GM23338 (cell line): ENCODE measurements around the gene PLCG2. TPM values are rescaled to one million over a fixed set of nuclear protein-coding genes. Genes with fewer than 3 reads are reported as not detected.

Experiments used
- ATAC-seq: fragments of 200-7000 bp; cut with Tn5 transposase; 3 replicates; pipeline ENCODE4 v1.9.1; 2020
- DNase-seq: peaks from one replicate; pipeline ENCODE4 v3.0.0-alpha.2; 2015; ENCODE audit warnings: low spot score
- H2AFZ ChIP-seq: fragments of 200-600 bp; sonication (generic); 2 replicates; pipeline ENCODE4 v1.8.0; 2016; ENCODE audit warnings: antibody characterized with exemption, mild to moderate bottlenecking, moderate library complexity
- H3F3A ChIP-seq: fragments of 200-600 bp; sonication (generic); replicated peaks from 2 replicates; pipeline ENCODE4 v1.8.0; 2017; ENCODE audit warnings: antibody characterized with exemption, mixed run types, low read depth
- H3K27ac ChIP-seq: fragments of 200-600 bp; sonication (generic); 2 replicates; pipeline ENCODE4 v1.6.1; 2016; ENCODE audit warnings: low read depth
- H3K27me3 ChIP-seq: fragments of 200-600 bp; sonication (generic); 2 replicates; pipeline ENCODE4 v1.8.0; 2016; ENCODE audit warnings: mild to moderate bottlenecking, mixed run types, moderate library complexity; ENCODE audit not compliant: insufficient read depth
- H3K36me3 ChIP-seq: fragments of 200-600 bp; sonication (generic); 2 replicates; pipeline ENCODE4 v1.8.0; 2016; ENCODE audit warnings: mild to moderate bottlenecking; ENCODE audit not compliant: insufficient read depth
- H3K4me1 ChIP-seq: fragments of 200-600 bp; sonication (generic); 2 replicates; pipeline ENCODE4 v1.8.0; 2016; ENCODE audit warnings: mild to moderate bottlenecking, moderate library complexity; ENCODE audit not compliant: insufficient read depth
- H3K4me2 ChIP-seq: fragments of 200-600 bp; sonication (generic); 2 replicates; pipeline ENCODE4 v1.7.1; 2017; ENCODE audit warnings: mixed run types
- H3K4me3 ChIP-seq: fragments of 200-600 bp; sonication (generic); 2 replicates; pipeline ENCODE4 v1.6.1; 2016; ENCODE audit warnings: mixed run types
- H3K79me2 ChIP-seq: fragments of 200-600 bp; sonication (generic); replicated peaks from 2 replicates; pipeline ENCODE4 v1.8.0; 2017; ENCODE audit warnings: mild to moderate bottlenecking; ENCODE audit not compliant: insufficient read depth
- H3K9me2 ChIP-seq: fragments of 200-600 bp; sonication (generic); 2 replicates; pipeline ENCODE4 v1.8.0; 2017; ENCODE audit not compliant: insufficient read depth
- H4K20me1 ChIP-seq: fragments of 200-600 bp; sonication (generic); replicated peaks from 2 replicates; pipeline ENCODE4 v1.8.0; 2017; ENCODE audit warnings: mild to moderate bottlenecking; ENCODE audit not compliant: insufficient read depth
- H3K27ac Mint-ChIP-seq: 2 replicates; pipeline ENCODE4 v1.8.0; 2020; ENCODE audit warnings: inconsistent platforms, mild to moderate bottlenecking, moderate library complexity, mixed read lengths
- H3K27me3 Mint-ChIP-seq: 3 replicates; pipeline ENCODE4 v1.8.0; 2022; ENCODE audit warnings: low read depth, mild to moderate bottlenecking, moderate library complexity, mixed read lengths, inconsistent platforms; ENCODE audit not compliant: insufficient read depth, poor library complexity
- H3K36me3 Mint-ChIP-seq: 3 replicates; pipeline ENCODE4 v1.8.0; 2021; ENCODE audit warnings: low read depth, mild to moderate bottlenecking, inconsistent platforms, moderate library complexity, mixed read lengths
- H3K4me1 Mint-ChIP-seq: 3 replicates; pipeline ENCODE4 v1.8.0; 2020; ENCODE audit warnings: mild to moderate bottlenecking, inconsistent platforms, mixed read lengths
- H3K4me3 Mint-ChIP-seq: 3 replicates; pipeline ENCODE4 v1.8.0; 2021; ENCODE audit warnings: moderate library complexity, mild to moderate bottlenecking, inconsistent platforms, mixed read lengths
- H3K9me3 Mint-ChIP-seq: 3 replicates; pipeline ENCODE4 v1.8.0; 2020; ENCODE audit warnings: moderate library complexity, mild to moderate bottlenecking, inconsistent platforms, mixed read lengths
- CREB1 ChIP-seq: fragments of 250-450 bp; sonication (Bioruptor Pico); IDR thresholded peaks from 2 replicates; pipeline ENCODE4 v1.5.0; 2020; ENCODE audit warnings: low read depth, mild to moderate bottlenecking, moderate library complexity
- ETS1 ChIP-seq: IDR thresholded peaks from 2 replicates; pipeline ENCODE4 v1.6.1; 2016; ENCODE audit warnings: antibody characterized with exemption
- NANOG ChIP-seq: IDR thresholded peaks from 2 replicates; pipeline ENCODE4 v1.6.1; 2016; ENCODE audit warnings: antibody characterized with exemption, borderline replicate concordance
- ZNF114 ChIP-seq: fragments of 250-450 bp; sonication (Bioruptor Pico); IDR thresholded peaks from 2 replicates; pipeline ENCODE4 v1.5.0; 2020; ENCODE audit warnings: mild to moderate bottlenecking, moderate library complexity
- ZNF331 ChIP-seq: fragments of 250-450 bp; sonication (Bioruptor Pico); IDR thresholded peaks from 2 replicates; pipeline ENCODE4 v1.5.0; 2020; ENCODE audit warnings: low read depth, mild to moderate bottlenecking, moderate library complexity
- polyA plus RNA-seq: library from polyadenylated mRNA; unstranded; fragments of >200 nt; fragmentation: Nextera tagmentation; extraction: Ambion mirVana; gene quantifications from 2 replicates; pipeline ENCODE4 v1.2.1, GENCODE V29; 2016
- total RNA-seq: library from RNA; depleted of rRNA; stranded (reverse); fragments of >200 nt; shearing (Covaris generic); gene quantifications from 2 replicates; pipeline ENCODE4 v1.2.3, GENCODE V29; 2014
- TF ChIP-seq, protein P1 (sequence below), 2 experiments: fragments of 200-600 bp in 1 of 2; sonication (generic) in 1 of 2; conservative IDR thresholded peaks; 2 replicates each; pipeline versions ENCODE4 v1.5.1 to v1.6.1; 2016 to 2017; ENCODE audit warnings: antibody characterized with exemption in 2 of 2, low read depth in 2 of 2, mild to moderate bottlenecking in 2 of 2, moderate library complexity in 1 of 2

PLCG2 gene
- total and polyA plus RNA-seq, 2 experiments from 2014 or later, result 2.4 to 5.9 TPM

GRCh38 chr16:81928271-81928918, 149.3 kb downstream of the PLCG2 start:
- Histone ChIP-seq H3K36me3 (no peaks in the 10 kb centered on the region), H2AFZ (no peak overlapping the region), H3K9me2 (no peaks in the 10 kb centered on the region), H3K4me2 (no peak overlapping the region), H3K79me2 (no peaks in the 10 kb centered on the region), H3K4me3 (no peak overlapping the region), H3K27ac (no peak overlapping the region), H4K20me1 (no peaks in the 10 kb centered on the region), H3K27me3 (no peaks in the 10 kb centered on the region), H3K4me1 (no peaks in the 10 kb centered on the region), H3F3A (no peaks in the 10 kb centered on the region)
- Mint-ChIP-seq H3K4me1 (peaks cover 2% of the 10 kb centered on the region; the same call in 1 of the 3 replicates), H3K27me3 (peaks cover 7% of the 10 kb centered on the region), H3K36me3 (no peaks in the 10 kb centered on the region; the same call in 2 of the 3 replicates), H3K9me3 (no peaks in the 10 kb centered on the region), H3K4me3 (no peak overlapping the region), H3K27ac (no peak overlapping the region)
- DNase-seq (no peak), ATAC-seq (no peak)
- TF ChIP-seq ETS1 (no peak), CREB1 (no peak)

DNA sequence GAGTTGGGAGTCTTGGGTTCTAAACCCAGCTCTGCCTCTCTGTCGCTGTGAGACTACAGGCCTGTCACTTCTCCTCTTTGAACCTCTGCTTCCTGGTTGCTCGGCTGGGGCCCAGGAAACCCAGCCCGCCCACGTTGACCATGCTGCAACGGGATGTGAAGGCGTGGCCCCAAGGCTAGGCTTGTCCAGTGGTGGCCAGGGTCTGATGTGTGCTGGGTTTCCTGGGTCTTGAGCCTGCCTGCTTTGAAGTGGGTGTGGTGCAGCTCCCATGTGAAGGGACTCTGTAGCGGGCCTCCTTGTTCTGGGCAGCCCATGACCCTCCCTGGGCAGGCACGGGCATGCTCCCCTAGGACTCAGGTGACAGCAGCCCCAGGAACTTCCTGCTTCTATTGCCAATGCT, 149.9 kb downstream of the PLCG2 start:
- H3K4me1 Mint-ChIP-seq, result peaks cover 2% of the 10 kb centered on the region; the same call in 1 of the 3 replicates
- H3K4me3 ChIP-seq, result no peak overlapping the region
- no peak overlapping the region for H3K4me3 Mint-ChIP-seq
- TF ChIP-seq NANOG (no peak), ZNF331 (no peak), ETS1 (no peak), ZNF114 (no peak)
- H3K27me3 ChIP-seq, result no peaks in the 10 kb centered on the region
- no peaks in the 10 kb centered on the region for H3K9me2 ChIP-seq
- no peak overlapping the region for H3K27ac Mint-ChIP-seq
- H3K4me1 ChIP-seq, result no peaks in the 10 kb centered on the region
- no peak overlapping the region for H3K4me2 ChIP-seq
- H4K20me1 ChIP-seq, result no peaks in the 10 kb centered on the region
- peaks cover 7% of the 10 kb centered on the region for H3K27me3 Mint-ChIP-seq
- no peaks in the 10 kb centered on the region; the same call in 2 of the 3 replicates for H3K36me3 Mint-ChIP-seq
- no peaks in the 10 kb centered on the region for H3K9me3 Mint-ChIP-seq
- DNase-seq (peak; percentile 13), ATAC-seq (peak; percentile 29; the same call in 1 of the 3 replicates)
- H3K79me2 ChIP-seq, result no peaks in the 10 kb centered on the region
- H3F3A ChIP-seq, result no peaks in the 10 kb centered on the region
- H3K27ac ChIP-seq, result no peak overlapping the region
- no peak overlapping the region for H2AFZ ChIP-seq
- no peaks in the 10 kb centered on the region for H3K36me3 ChIP-seq

DNA sequence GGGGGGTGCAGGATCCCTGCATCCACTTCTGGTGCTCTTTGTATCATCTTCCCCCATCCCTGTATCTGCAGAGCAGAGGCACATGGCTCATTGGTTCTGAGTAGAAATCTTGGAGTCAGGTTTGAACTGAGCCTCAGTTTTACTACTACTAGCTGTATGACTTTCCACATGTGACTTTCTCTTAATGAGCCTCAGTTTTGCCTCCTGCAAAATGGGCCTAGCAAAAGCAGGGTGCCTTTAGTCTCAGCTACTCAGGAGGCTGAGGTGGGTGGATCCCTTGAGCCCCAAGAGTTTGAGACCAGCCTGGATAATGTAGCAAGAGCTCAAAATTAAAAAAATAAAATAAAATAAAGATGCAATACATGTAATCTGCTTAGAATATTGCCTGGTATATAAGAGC, 150.8 kb downstream of the PLCG2 start:
- H3K79me2 ChIP-seq, result no peaks in the 10 kb centered on the region
- H3K27me3 Mint-ChIP-seq, result peaks cover 7% of the 10 kb centered on the region
- DNase-seq, result no peak
- H3K4me1 ChIP-seq, result no peaks in the 10 kb centered on the region
- H2AFZ ChIP-seq, result no peak overlapping the region
- H3K4me3 Mint-ChIP-seq, result no peak overlapping the region
- no peak for ATAC-seq
- H3K4me2 ChIP-seq, result no peak overlapping the region
- H3K4me1 Mint-ChIP-seq, result peaks cover 2% of the 10 kb centered on the region; the same call in 1 of the 3 replicates
- H4K20me1 ChIP-seq, result no peaks in the 10 kb centered on the region
- H3F3A ChIP-seq, result no peaks in the 10 kb centered on the region
- H3K9me3 Mint-ChIP-seq, result no peaks in the 10 kb centered on the region
- H3K36me3 ChIP-seq, result no peaks in the 10 kb centered on the region
- H3K9me2 ChIP-seq, result no peaks in the 10 kb centered on the region
- no peak overlapping the region for H3K27ac Mint-ChIP-seq
- no peak overlapping the region for H3K27ac ChIP-seq
- no peaks in the 10 kb centered on the region; the same call in 2 of the 3 replicates for H3K36me3 Mint-ChIP-seq
- H3K4me3 ChIP-seq, result no peak overlapping the region
- H3K27me3 ChIP-seq, result no peaks in the 10 kb centered on the region
- TF ChIP-seq, protein P1, sequence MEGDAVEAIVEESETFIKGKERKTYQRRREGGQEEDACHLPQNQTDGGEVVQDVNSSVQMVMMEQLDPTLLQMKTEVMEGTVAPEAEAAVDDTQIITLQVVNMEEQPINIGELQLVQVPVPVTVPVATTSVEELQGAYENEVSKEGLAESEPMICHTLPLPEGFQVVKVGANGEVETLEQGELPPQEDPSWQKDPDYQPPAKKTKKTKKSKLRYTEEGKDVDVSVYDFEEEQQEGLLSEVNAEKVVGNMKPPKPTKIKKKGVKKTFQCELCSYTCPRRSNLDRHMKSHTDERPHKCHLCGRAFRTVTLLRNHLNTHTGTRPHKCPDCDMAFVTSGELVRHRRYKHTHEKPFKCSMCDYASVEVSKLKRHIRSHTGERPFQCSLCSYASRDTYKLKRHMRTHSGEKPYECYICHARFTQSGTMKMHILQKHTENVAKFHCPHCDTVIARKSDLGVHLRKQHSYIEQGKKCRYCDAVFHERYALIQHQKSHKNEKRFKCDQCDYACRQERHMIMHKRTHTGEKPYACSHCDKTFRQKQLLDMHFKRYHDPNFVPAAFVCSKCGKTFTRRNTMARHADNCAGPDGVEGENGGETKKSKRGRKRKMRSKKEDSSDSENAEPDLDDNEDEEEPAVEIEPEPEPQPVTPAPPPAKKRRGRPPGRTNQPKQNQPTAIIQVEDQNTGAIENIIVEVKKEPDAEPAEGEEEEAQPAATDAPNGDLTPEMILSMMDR (conservative IDR thresholded peaks at IDR 0.05; ENCODE audit: low read depth in 2 of 2), result no peak
